ENCODE data around the gene S100A3. TPM values are rescaled to one million over a fixed set of nuclear protein-coding genes. Genes with fewer than 3 reads are reported as not detected.
A peak's percentile ranks its signal among the peaks of the same experiment; 100 is the strongest.

Gene S100A3
- total RNA-seq, 4 donors from 2014 or later, result 1.1 to 2.7 TPM; not detected in 2

DNA sequence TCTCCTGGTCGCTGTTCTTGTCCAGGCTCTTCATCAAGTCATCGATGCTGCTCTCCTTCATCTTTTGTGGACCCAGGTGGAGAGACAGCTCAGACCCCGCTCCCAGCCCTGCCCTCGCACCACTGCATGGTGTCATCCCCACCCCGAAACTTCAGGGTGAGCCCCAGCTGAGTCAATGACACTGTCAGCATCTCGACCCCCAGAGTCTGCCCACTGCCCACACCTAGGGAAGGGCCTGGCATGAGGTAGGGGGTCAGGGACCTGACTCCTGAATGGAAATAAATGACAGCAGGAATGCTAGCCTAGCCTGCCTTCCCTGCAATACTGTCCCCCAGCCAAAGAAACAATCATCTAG lies 11.7 kb downstream of the S100A3 start:
- DNase-seq (ENCODE audit: low spot score in 2 of 2), result no peak
- TF ChIP-seq EP300 (IDR thresholded peaks at IDR 0.05) (no peak), POLR2A (IDR thresholded peaks at IDR 0.05) (no peak)
- TF ChIP-seq, protein P1, sequence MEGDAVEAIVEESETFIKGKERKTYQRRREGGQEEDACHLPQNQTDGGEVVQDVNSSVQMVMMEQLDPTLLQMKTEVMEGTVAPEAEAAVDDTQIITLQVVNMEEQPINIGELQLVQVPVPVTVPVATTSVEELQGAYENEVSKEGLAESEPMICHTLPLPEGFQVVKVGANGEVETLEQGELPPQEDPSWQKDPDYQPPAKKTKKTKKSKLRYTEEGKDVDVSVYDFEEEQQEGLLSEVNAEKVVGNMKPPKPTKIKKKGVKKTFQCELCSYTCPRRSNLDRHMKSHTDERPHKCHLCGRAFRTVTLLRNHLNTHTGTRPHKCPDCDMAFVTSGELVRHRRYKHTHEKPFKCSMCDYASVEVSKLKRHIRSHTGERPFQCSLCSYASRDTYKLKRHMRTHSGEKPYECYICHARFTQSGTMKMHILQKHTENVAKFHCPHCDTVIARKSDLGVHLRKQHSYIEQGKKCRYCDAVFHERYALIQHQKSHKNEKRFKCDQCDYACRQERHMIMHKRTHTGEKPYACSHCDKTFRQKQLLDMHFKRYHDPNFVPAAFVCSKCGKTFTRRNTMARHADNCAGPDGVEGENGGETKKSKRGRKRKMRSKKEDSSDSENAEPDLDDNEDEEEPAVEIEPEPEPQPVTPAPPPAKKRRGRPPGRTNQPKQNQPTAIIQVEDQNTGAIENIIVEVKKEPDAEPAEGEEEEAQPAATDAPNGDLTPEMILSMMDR (IDR thresholded peaks at IDR 0.05), result no peak
- Histone ChIP-seq H3K27me3 (no peaks in the 10 kb centered on the region), H3K4me1 (peaks cover 0 to 62% (median 26%) of the 10 kb centered on the region in 4 donors), H3K36me3 (no peaks in the 10 kb centered on the region), H3K4me3 (no peak overlapping the region), H3K9me3 (no peaks in the 10 kb centered on the region), H3K27ac (peak overlapping the region in 2 of 4 donors; percentile 96 to 99)
- WGBS, 2 donors, result 87 to 94% methylated on average over 6 of the region's 6 CpGs

DNA sequence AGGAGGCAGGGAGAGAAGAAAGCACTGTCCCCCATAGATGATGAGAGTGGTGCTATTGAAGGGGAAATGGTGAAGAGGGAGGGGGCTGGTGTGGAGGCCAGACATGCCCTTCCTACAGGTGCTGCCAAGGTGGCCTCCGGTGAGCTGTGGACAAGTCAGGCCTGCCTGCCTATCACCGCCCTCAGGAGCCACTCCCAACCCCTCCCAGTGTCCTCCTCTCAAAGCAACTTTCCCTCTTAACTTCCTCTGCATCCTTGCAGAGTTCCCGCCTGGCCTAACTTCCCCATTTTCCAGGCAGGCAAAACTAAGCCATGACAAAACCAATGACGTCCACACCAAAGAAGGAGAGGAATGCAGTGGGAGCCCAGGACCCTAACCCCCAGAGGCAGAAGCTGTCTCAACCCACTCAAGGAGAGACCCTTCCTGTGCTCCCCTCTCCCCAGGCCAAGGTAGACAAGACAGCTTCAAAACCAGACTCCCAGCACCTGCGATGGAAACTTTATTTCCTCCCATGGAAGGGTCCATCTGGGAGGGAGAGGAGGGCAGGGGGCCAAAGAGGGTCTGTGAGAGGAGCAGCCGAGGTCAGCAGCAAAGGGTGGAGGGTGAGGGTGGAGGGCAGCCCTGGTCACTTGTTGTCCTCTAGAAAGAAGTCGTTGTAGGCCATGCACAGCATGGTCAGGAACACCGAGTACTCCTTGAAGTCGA lies 12.2 kb downstream of the S100A3 start:
- no peaks in the 10 kb centered on the region for H3K27me3 ChIP-seq
- H3K27ac ChIP-seq, result peak overlapping the region; percentile 96 to 100 (median 98)
- H3K9me3 ChIP-seq, result no peaks in the 10 kb centered on the region
- 77% methylated on average over 9 of the region's 9 CpGs for WGBS, 2 donors
- H3K4me1 ChIP-seq, result peaks cover 0 to 62% (median 28%) of the 10 kb centered on the region in 4 donors
- DNase-seq (ENCODE audit: low spot score in 2 of 2), result no peak
- TF ChIP-seq EP300 (IDR thresholded peaks at IDR 0.05) (no peak), POLR2A (IDR thresholded peaks at IDR 0.05) (no peak)
- TF ChIP-seq, protein P1 (IDR thresholded peaks at IDR 0.05), result no peak
- H3K4me3 ChIP-seq, result peak overlapping the region; percentile 67 to 99 (median 78)
- H3K36me3 ChIP-seq, result no peaks in the 10 kb centered on the region

DNA sequence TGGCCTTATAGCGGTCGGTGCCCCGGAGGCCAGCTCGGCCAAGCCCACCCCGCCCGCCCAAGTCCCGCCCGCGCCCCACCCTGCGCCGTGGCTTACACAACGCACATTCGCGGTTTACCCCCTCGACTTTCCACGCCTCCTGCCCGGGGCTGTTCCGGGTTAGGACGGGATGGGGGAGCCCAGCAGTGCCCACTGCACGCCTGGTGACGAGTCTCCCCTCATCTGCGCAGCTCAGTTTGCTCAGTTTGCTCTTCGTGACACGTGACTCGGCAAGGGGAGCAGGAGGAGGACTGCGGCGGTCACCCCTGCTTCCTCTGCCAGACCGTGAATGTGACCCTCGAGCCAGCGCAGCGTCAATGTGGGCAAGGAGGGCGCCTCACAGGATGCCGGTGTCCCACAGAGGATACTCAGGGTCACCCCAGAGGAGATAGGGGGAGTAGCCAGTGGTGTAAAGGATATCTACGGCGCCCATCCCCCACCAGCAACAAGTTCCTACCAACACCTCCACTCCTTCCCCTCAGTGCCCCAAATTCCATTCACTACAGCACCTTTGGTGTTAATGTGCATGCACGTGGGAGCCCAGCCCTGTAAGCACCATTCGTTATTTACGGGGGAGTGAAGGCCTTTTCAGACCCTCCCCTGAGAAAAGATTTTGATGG lies 12.9 kb downstream of the S100A3 start:
- DNase-seq (ENCODE audit: low spot score in 2 of 2), result peak; percentile 83 to 84
- H3K4me3 ChIP-seq, result peak overlapping the region; percentile 67 to 99 (median 78)
- H3K27ac ChIP-seq, result peak overlapping the region; percentile 96 to 100 (median 98)
- peaks cover 0 to 62% (median 29%) of the 10 kb centered on the region in 4 donors for H3K4me1 ChIP-seq
- no peaks in the 10 kb centered on the region for H3K36me3 ChIP-seq
- no peaks in the 10 kb centered on the region for H3K27me3 ChIP-seq
- 1 to 3% methylated on average over 23 to 32 of the region's 38 CpGs for WGBS, 2 donors
- TF ChIP-seq POLR2A (IDR thresholded peaks at IDR 0.05), result peak; percentile 70 to 85
- peak; percentile 40 to 94 for TF ChIP-seq EP300 (IDR thresholded peaks at IDR 0.05)
- TF ChIP-seq, protein P1 (IDR thresholded peaks at IDR 0.05), result no peak
- no peaks in the 10 kb centered on the region for H3K9me3 ChIP-seq

DNA sequence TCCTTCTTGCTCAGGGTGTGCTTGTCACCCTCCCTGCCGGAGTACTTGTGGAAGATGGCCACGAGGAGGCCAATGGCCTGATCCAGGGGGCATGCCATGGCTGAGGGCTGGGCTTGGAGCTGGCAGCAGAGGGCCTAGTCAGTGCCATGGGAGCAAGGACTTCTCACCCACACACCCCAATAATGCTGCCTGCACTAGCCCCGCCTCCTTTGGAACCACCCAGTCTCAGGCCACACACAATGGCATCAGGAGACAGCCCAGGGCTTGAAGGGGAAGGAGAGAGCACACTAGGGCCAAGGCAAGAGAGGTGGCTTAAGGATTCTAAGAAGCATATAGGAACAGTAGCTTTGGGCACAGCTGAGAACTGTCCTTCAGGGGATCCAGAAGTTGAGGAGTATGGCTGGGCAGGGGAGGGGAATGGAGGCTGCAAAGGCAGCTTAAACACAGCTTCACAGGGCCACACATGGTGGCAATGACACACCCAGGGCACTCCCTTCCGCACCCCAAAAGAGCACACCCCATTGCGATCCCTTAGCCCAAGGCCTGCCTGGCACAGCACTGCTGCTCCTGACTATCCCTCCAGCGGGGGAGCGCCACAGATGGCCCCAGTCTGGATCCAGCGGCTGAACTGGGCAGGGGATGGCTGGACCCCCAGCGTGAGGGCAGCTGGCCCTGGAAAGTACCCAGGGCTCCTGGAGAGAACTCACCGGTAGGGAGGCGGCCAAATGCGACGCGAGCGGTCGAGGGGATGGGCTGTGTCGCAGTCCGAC lies 13.6 kb downstream of the S100A3 start, which contains the start of gene S100A6:
TSS of gene S100A6 (minus strand) at position 750 of the 770 bp plus-strand sequence. CDS start at position 98, 652 bp downstream.
- TF ChIP-seq, protein P1 (IDR thresholded peaks at IDR 0.05), result peak in 2 of 5 experiments; percentile 1 to 7
- TF ChIP-seq EP300 (IDR thresholded peaks at IDR 0.05) (peak in 1 of 2 donors; percentile 86), POLR2A (IDR thresholded peaks at IDR 0.05) (peak; percentile 45 to 60)
- Histone ChIP-seq H3K27ac (peak within 1 kb of the TSS; percentile 96 to 100 (median 98)), H3K9me3 (no peaks in the 10 kb centered on the region), H3K27me3 (no peaks in the 10 kb centered on the region), H3K36me3 (no peaks in the 10 kb centered on the region), H3K4me1 (peaks cover 0 to 62% (median 27%) of the 10 kb centered on the region in 4 donors), H3K4me3 (peak within 1 kb of the TSS; percentile 67 to 99 (median 78))
- 8 to 11% methylated on average over 10 to 13 of the region's 18 CpGs for WGBS, 2 donors
- DNase-seq (ENCODE audit: low spot score in 2 of 2), result peak; percentile 69 to 80

Data from tibial nerve (tissue), 4 donors.